KOPT-K1 (cell line): Measurements from ENCODE around the gene CYP27B1.
"Not testable (repeated sequence)": the region's sequence is repeated elsewhere in the genome, so short reads cannot be mapped to it uniquely, and the experiment has no call there.

Source experiments
- H3K27ac ChIP-seq: fragments of 200-600 bp; sonication (generic); 2 replicates; pipeline ENCODE4 v1.5.1; 2016; ENCODE audit warnings: antibody characterized with exemption, mild to moderate bottlenecking, low read depth, low read length; ENCODE audit not compliant: poor library complexity, severe bottlenecking
- H3K36me3 ChIP-seq: fragments of 200-600 bp; sonication (generic); 2 replicates; pipeline ENCODE4 v1.5.1; 2017; ENCODE audit warnings: antibody characterized with exemption, mild to moderate bottlenecking, low read length, moderate library complexity; ENCODE audit not compliant: insufficient read depth
- H3K9me3 ChIP-seq: fragments of 200-600 bp; sonication (generic); 2 replicates; pipeline ENCODE4 v1.5.1; 2017; ENCODE audit warnings: antibody characterized with exemption, low read length, mild to moderate bottlenecking; ENCODE audit not compliant: insufficient read depth, poor library complexity, severe bottlenecking

Gene CYP27B1

DNA sequence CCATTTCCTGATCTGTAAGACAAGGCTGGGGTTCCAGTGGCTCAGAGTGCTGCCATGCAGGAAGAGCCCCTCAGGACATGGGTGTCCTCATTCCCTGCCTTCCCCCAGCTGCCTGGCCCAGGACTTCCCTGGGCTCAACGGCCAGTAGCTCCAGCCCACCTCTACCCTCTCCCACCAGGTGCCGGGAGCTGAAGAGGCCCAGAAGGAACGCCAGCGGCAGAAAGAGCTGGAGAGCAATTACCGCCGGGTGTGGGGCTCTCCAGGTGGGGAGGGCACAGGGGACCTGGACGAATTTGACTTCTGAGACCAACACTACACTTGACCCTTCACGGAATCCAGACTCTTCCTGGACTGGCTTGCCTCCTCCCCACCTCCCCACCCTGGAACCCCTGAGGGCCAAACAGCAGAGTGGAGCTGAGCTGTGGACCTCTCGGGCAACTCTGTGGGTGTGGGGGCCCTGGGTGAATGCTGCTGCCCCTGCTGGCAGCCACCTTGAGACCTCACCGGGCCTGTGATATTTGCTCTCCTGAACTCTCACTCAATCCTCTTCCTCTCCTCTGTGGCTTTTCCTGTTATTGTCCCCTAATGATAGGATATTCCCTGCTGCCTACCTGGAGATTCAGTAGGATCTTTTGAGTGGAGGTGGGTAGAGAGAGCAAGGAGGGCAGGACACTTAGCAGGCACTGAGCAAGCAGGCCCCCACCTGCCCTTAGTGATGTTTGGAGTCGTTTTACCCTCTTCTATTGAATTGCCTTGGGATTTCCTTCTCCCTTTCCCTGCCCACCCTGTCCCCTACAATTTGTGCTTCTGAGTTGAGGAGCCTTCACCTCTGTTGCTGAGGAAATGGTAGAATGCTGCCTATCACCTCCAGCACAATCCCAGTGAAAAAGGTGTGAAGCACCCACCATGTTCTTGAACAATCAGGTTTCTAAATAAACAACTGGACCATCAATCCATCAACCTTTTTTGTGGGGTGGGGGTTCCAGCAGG, 46.0 kb downstream of the CYP27B1 start:
- Histone ChIP-seq H3K36me3 (peaks cover 89% of the 10 kb centered on the region), H3K27ac (no peak overlapping the region)

GRCh38 chr12:57719777-57720605, 46.9 kb downstream of the CYP27B1 start:
- peaks cover 91% of the 10 kb centered on the region for H3K36me3 ChIP-seq
- no peaks in the 10 kb centered on the region for H3K9me3 ChIP-seq
- no peak overlapping the region for H3K27ac ChIP-seq

More for the DNA sequence above, 46.0 kb downstream of the CYP27B1 start:
- H3K9me3 ChIP-seq: no peaks in the 10 kb centered on the region

- H3K36me3 ChIP-seq: peaks cover 92% of the 10 kb centered on the region
Observed at GRCh38 chr12:57718641-57719528, 48.0 kb downstream of the CYP27B1 start.

DNA sequence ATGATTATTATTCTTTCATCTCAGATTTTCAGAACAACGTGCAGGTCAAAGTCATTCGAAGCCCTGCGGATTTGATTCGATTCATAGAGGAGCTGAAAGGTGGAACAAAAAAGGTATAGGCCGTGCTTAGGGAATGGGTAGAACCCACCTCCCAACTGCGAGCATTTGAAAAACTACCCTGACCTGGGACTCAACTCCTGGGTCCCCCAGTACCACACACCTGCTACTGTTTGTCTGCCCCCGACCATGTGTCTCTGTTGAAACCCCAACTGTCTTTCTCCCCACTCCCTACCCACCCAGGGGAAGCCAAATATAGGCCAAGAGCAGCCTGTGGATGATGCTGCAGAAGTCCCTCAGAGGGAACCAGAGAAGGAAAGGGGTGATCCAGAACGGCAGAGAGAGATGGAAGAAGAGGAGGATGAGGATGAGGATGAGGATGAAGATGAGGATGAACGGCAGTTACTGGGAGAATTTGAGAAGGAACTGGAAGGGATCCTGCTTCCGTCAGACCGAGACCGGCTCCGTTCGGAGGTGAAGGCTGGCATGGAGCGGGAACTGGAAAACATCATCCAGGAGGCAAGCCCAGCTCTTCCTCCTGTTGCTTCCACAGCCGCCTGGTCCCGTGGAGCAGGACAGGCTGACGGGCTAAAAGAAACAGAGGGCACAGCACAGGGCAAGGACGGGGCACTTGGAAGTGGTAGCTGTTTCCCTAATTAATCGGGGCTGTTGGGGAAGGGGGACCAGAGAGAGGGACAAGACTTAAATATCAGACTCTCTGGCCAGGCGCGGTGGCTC, 48.8 kb downstream of the CYP27B1 start:
- no peaks in the 10 kb centered on the region for H3K9me3 ChIP-seq
- no peak overlapping the region for H3K27ac ChIP-seq
- peaks cover 92% of the 10 kb centered on the region for H3K36me3 ChIP-seq

More at GRCh38 chr12:57718641-57719528, 48.0 kb downstream of the CYP27B1 start:
- no peak overlapping the region for H3K27ac ChIP-seq
- no peaks in the 10 kb centered on the region for H3K9me3 ChIP-seq

DNA sequence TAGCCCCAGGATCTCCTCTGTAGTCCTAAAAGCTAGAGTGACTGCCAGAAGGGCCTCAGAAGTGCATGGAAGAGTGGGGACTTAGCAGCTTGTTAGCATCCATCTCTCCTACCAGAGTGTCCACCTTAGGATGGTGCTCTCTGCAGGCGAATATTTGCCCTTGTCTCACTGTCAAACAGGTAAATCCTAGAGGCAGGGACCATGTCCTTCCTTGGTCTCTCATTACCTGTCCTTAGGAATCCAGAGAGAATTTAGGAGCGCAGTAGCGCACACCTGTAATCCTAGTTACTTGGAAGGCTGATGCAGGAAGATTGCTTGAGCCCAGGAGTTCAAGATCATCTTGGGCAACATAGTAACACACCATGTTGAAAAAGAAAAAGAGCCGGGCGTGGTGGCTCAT, 49.7 kb downstream of the CYP27B1 start:
- H3K36me3 ChIP-seq: peaks cover 94% of the 10 kb centered on the region

DNA sequence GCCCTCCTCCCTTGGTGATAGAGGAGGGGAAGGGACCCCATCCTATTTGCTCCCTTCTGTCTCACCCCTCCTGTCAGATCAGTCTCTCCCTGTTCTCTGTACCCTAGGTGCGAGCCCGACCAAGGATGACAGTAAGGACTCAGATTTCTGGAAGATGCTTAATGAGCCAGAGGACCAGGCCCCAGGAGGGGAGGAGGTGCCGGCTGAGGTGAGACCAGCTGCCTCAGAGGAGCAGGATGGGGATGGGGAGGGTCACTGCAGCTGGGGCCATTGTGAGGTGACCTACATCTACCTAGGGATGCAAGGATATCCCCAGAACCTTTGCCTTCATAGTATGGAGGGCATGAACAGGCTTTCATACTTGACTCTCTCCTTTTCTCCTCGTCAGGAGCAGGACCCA, 50.6 kb downstream of the CYP27B1 start:
- H3K27ac ChIP-seq: no peak overlapping the region
- peaks cover 7% of the 10 kb centered on the region for H3K9me3 ChIP-seq
- H3K36me3 ChIP-seq: peaks cover 94% of the 10 kb centered on the region

More for the DNA sequence above, 49.7 kb downstream of the CYP27B1 start:
- Histone ChIP-seq H3K9me3 (peaks cover under 1% of the 10 kb centered on the region), H3K27ac (no peak overlapping the region)

DNA sequence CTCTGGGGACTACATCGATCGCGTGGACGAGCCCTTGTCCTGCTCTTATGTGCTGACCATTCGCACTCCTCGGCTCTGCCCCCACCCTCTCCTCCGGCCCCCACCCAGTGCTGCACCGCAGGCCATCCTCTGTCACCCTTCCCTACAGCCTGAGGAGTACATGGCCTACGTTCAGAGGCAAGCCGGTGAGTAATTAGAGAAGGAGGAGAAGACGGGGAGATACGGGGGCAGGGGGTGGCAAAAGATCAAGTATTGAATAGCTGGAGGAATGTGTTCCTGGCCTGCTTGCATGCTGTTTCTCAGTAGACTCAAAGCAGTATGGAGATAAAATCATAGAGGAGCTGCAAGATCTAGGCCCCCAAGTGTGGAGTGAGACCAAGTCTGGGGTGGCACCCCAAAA, 51.1 kb downstream of the CYP27B1 start:
- Histone ChIP-seq H3K36me3 (peaks cover 89% of the 10 kb centered on the region), H3K9me3 (peaks cover 7% of the 10 kb centered on the region), H3K27ac (no peak overlapping the region)

- not testable (repeated sequence) for H3K27ac ChIP-seq, H3K9me3 ChIP-seq
- H3K36me3 ChIP-seq: peaks cover 88% of the 10 kb centered on the region
Observed at GRCh38 chr12:57715036-57715748, 51.7 kb downstream of the CYP27B1 start.

GRCh38 chr12:57713209-57713608, 53.7 kb downstream of the CYP27B1 start:
- H3K36me3 ChIP-seq: peaks cover 71% of the 10 kb centered on the region
- no peak overlapping the region for H3K27ac ChIP-seq
- peaks cover 7% of the 10 kb centered on the region for H3K9me3 ChIP-seq

DNA sequence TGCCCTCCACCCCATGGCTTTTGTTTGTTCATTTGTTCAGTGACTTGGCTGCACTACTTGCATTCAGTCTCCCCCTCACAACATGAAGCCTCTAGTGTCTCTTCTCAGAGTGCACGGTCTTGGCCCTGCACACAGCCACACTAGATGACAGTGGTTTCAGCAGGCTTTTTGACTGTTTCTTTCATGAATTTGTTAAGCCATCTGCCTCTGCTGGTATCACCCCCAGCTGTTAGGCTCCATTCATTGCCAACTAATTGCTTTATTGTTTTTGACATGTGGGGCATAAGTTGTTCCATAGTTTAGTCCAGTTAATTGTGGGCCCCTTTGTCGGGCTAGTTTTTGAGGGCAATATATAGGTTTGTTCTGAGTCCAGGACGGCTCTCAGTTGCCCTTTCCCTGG, 54.2 kb downstream of the CYP27B1 start:
- Histone ChIP-seq H3K36me3 (peaks cover 67% of the 10 kb centered on the region), H3K9me3 (peaks cover 7% of the 10 kb centered on the region), H3K27ac (no peak overlapping the region)
